Endothelial cell of umbilical vein (primary cell): ENCODE measurements around the gene CS. TPM values are rescaled to one million over a fixed set of nuclear protein-coding genes. Genes with fewer than 3 reads are reported as not detected.
A peak's percentile ranks its signal among the peaks of the same experiment; 100 is the strongest.

Experiments used
- Bru-seq: library from RNA; stranded (reverse); fragments of 400-500 nt; gene quantifications from one replicate; lab custom pipeline; 2021; lab: Mats Ljungman, UMichigan
- BruChase-seq, 2 experiments: library from RNA; stranded (reverse); fragments of 400-500 nt; gene quantifications; one replicate each; lab custom pipeline; 2021; lab: Mats Ljungman, UMichigan
- BruUV-seq: library from RNA; stranded (reverse); fragments of 400-500 nt; replicated peaks from 2 replicates; lab custom pipeline; 2021; lab: Mats Ljungman, UMichigan
- CTCF ChIA-PET: fragments of 300-600, 350-600 bp; sonication (Branson Sonifier 250); formaldehyde crosslinking; loops from one replicate; lab custom pipeline; 2021; ENCODE audit warnings: antibody characterized with exemption, inconsistent platforms; lab: Charles Lee
- POLR2A ChIA-PET: fragments of 300-600, 350-600 bp; sonication (Branson Sonifier 250); formaldehyde crosslinking; loops from one replicate; lab custom pipeline; 2021; ENCODE audit warnings: antibody characterized with exemption, inconsistent platforms; lab: Charles Lee
- DNase-seq: peaks from one replicate; pipeline ENCODE4 v3.0.0-alpha.2; 2011; ENCODE audit warnings: low read depth, low spot score
- FAIRE-seq: peaks from 2 replicates; lab custom pipeline; 2011; peaks lifted over from hg19 to GRCh38; lab: Jason Lieb, UNC
- H2AFZ ChIP-seq: 2 replicates; pipeline ENCODE4 v1.6.0; 2012; ENCODE audit warnings: low read depth, low read length, control low read depth, inconsistent platforms
- H3K27ac ChIP-seq: 2 replicates; pipeline ENCODE4 v1.5.1; 2011; ENCODE audit warnings: low read depth, mild to moderate bottlenecking, control low read depth, low read length, moderate library complexity; ENCODE audit not compliant: insufficient read depth
- H3K27me3 ChIP-seq, 2 experiments: 2 replicates each; pipeline versions ENCODE4 v1.6.0 to v1.6.1; 2011; ENCODE audit warnings: low read length in 2 of 2, mixed read lengths in 1 of 2; ENCODE audit not compliant: control insufficient read depth in 2 of 2, insufficient read depth in 2 of 2
- H3K36me3 ChIP-seq, 2 experiments: 2 replicates in 1 of 2; 3 replicates in 1 of 2; pipeline ENCODE4 v1.5.1; 2011; ENCODE audit warnings: low read length in 2 of 2, mild to moderate bottlenecking in 1 of 2, moderate library complexity in 1 of 2; ENCODE audit not compliant: control insufficient read depth in 2 of 2, insufficient read depth in 2 of 2; ENCODE audit errors: extremely low read depth in 1 of 2
- H3K4me1 ChIP-seq: 3 replicates; pipeline ENCODE4 v1.5.1; 2011; ENCODE audit warnings: mild to moderate bottlenecking, low read length; ENCODE audit not compliant: control insufficient read depth, insufficient read depth; ENCODE audit errors: extremely low read depth
- H3K4me2 ChIP-seq: 2 replicates; pipeline ENCODE4 v1.6.1; 2011; ENCODE audit warnings: low read length, control low read depth, mixed read lengths; ENCODE audit not compliant: insufficient read depth
- H3K4me3 ChIP-seq, 3 experiments: fragments of 200-600 bp in 1 of 3; sonication (generic), shearing (Covaris generic) in 1 of 3; replicated peaks in 1 of 3; 2 replicates each; pipeline ENCODE4 v1.5.1; 2011 to 2016; ENCODE audit warnings: control low read depth in 3 of 3, low read length in 3 of 3, mild to moderate bottlenecking in 2 of 3, inconsistent platforms in 1 of 3, low read depth in 1 of 3, moderate library complexity in 1 of 3; ENCODE audit not compliant: insufficient read depth in 1 of 3
- H3K79me2 ChIP-seq: 2 replicates; pipeline ENCODE4 v1.6.0; 2012; ENCODE audit warnings: low read length, inconsistent platforms; ENCODE audit not compliant: control insufficient read depth, insufficient read depth
- H3K9ac ChIP-seq: replicated peaks from 2 replicates; pipeline ENCODE3; 2011; ENCODE audit warnings: low read length, control low read depth; ENCODE audit not compliant: insufficient read depth; ENCODE audit errors: extremely low read depth
- H3K9me1 ChIP-seq: replicated peaks from 3 replicates; pipeline ENCODE4 v1.6.0; 2011; ENCODE audit warnings: mild to moderate bottlenecking, low read length; ENCODE audit not compliant: control insufficient read depth, insufficient read depth; ENCODE audit errors: extremely low read depth
- H3K9me3 ChIP-seq: replicated peaks from 2 replicates; pipeline ENCODE4 v1.5.1; 2012; ENCODE audit warnings: low read length, inconsistent platforms; ENCODE audit not compliant: control insufficient read depth, insufficient read depth
- H4K20me1 ChIP-seq: replicated peaks from 2 replicates; pipeline ENCODE3; 2011; ENCODE audit warnings: mild to moderate bottlenecking, low read length; ENCODE audit not compliant: control insufficient read depth, insufficient read depth; ENCODE audit errors: extremely low read depth
- EZH2 ChIP-seq: IDR thresholded peaks from 2 replicates; pipeline ENCODE4 v1.6.1; 2012; ENCODE audit warnings: borderline replicate concordance, low read depth, mild to moderate bottlenecking, moderate library complexity, low read length, inconsistent platforms; ENCODE audit not compliant: severe bottlenecking
- FOS ChIP-seq: IDR thresholded peaks from 2 replicates; pipeline ENCODE4 v1.6.1; 2011; ENCODE audit warnings: mild to moderate bottlenecking, low read length, moderate library complexity, borderline replicate concordance; ENCODE audit not compliant: insufficient read depth
- JUN ChIP-seq: IDR thresholded peaks from 2 replicates; pipeline ENCODE4 v1.6.1; 2011; ENCODE audit warnings: borderline replicate concordance, low read depth; ENCODE audit not compliant: insufficient read length, insufficient read depth
- MYC ChIP-seq: IDR thresholded peaks from one replicate; pipeline ENCODE4 v1.6.1; 2011; ENCODE audit warnings: mild to moderate bottlenecking, low read depth, low read length
- POLR2A ChIP-seq: IDR thresholded peaks from 2 replicates; pipeline ENCODE4 v1.6.1; 2012; ENCODE audit warnings: low read depth, mild to moderate bottlenecking, control low read depth, low read length
- POLR2AphosphoS5 ChIP-seq: IDR thresholded peaks from 2 replicates; pipeline ENCODE4 v1.6.1; 2012; ENCODE audit warnings: low read depth, mild to moderate bottlenecking, control low read depth, low read length, moderate library complexity; ENCODE audit not compliant: insufficient read depth
- dilution Hi-C: fragments of 300-500 bp; cut with MboI; formaldehyde crosslinking; loops from one replicate; pipeline ENCODE4 v1.15.0; 2019; ENCODE audit warnings: low sequenced_read_pairs; ENCODE audit not compliant: extremely low pct_ligation_motif_present
- intact Hi-C: fragments of 100-400 bp; cut with micrococcal nuclease; formaldehyde crosslinking; loops from one replicate; pipeline ENCODE4 v1.10.0; 2022
- long read RNA-seq: library from polyadenylated mRNA; stranded (forward); transcript quantifications from one replicate; pipeline ENCODE4 v2.0.0, GENCODE V29; 2021
- polyA minus RNA-seq, 3 experiments: library from RNA; depleted of rRNA, polyadenylated mRNA; stranded (reverse); fragments of >200 nt; gene quantifications; 1 replicate in 1 of 3; 2 replicates in 2 of 3; pipeline ENCODE4 v1.2.3, GENCODE V29; 2011
- polyA plus RNA-seq, 4 experiments: library from polyadenylated mRNA; depleted of rRNA in 3 of 4; stranded (reverse) in 3 of 4; unstranded in 1 of 4; fragments of >200 nt; gene quantifications; 2 replicates each; pipeline versions ENCODE4 v1.2.1 to v1.2.3, GENCODE V29; 2011 to 2012; ENCODE audit warnings: missing spikeins in 1 of 4
- total RNA-seq: library from RNA; stranded (reverse); gene quantifications from 2 replicates; pipeline ENCODE4 v1.2.3, GENCODE V29; 2021
- TF ChIP-seq, protein P1 (sequence below): IDR thresholded peaks from 2 replicates; pipeline ENCODE4 v1.6.1; 2011; ENCODE audit not compliant: insufficient read depth, insufficient read length
- TF ChIP-seq, protein P2 (sequence below), 2 donors: IDR thresholded peaks; 1 replicate in 1 of 2; 2 replicates in 1 of 2; pipeline ENCODE4 v1.5.1; 2011; ENCODE audit warnings: low read length in 2 of 2, mild to moderate bottlenecking in 2 of 2, moderate library complexity in 2 of 2, control low read depth in 1 of 2, inconsistent platforms in 1 of 2, low read depth in 1 of 2; ENCODE audit not compliant: insufficient read depth in 1 of 2; ENCODE audit errors: extremely low read depth in 1 of 2

Gene CS
- 296 and 312 TPM in 2 replicates for total RNA-seq
- polyA plus RNA-seq = 115 and 129 TPM in 2 replicates
- polyA plus RNA-seq (2011; cell fraction: cytosol; rRNA removed) = 159 and 170 TPM in 2 replicates
- polyA plus RNA-seq (2011; cell fraction: nucleus; rRNA removed) = 202 and 273 TPM in 2 replicates
- 225 and 235 TPM in 2 replicates for polyA plus RNA-seq (2012)
- polyA minus RNA-seq = 206 and 230 TPM in 2 replicates
- polyA minus RNA-seq (2011; cell fraction: cytosol; rRNA and poly(A)+ RNA removed) = 211 TPM
- polyA minus RNA-seq (2011; cell fraction: nucleus; rRNA and poly(A)+ RNA removed) = 101 and 170 TPM in 2 replicates
- percentile 90 among the genes with signal in this experiment for Bru-seq, nascent RNA
- BruChase-seq, experiment 1, labeled RNA remaining after a 6-hour chase = percentile 99 among the genes with signal in this experiment
- percentile 96 among the genes with signal in this experiment for BruChase-seq, experiment 2, labeled RNA remaining after a 2-hour chase
- long read RNA-seq, transcript CS-201 (11 exons, 2,975 nt) = major isoform, 151 of 282 reads
- long read RNA-seq, partial matches to known transcripts = 81 of 282 reads
- long read RNA-seq, other reads (novel, unspliced or antisense) = 47 of 282 reads

DNA sequence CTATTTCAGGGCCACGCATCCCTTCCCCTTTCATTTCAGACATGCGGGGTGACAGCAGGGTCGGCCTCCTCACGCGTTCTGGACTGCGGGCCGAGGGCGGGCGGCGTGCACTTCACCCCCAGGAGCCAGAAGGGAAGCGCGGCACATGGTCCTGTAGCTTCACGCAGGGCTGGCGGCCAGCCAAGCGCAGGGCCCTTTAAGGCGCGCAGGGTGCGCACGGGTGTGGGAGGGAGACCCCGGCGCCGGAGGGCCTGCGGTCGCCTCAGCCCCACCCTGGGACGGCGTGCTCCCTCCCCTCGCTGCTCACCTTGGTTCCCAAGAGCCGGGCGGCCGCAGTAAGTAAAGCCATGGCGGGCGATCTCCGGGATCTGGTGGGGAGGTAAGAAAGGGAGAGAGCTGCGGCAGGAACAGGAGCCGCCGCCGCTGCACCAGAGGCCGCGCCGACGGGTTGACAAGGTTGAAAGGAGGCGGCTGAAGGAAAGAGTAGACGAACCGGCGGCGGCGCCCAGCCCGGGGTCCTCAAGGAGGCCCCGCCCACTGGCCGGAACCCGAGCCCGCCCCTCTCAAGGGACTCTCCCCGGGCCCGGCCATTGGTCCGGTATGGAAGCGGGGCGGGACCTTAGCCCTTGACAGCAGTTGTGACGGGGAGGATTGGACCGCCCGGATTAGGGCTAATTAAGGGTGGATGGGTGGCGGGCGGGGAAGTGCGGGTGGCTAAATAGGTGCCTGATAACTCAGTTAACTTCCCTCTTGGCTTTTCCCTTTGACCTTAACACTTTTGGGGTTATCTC is at the start of gene CS:
TSS of gene CS (minus strand) at position 478 of the 791 bp plus-strand sequence. CDS start at position 349, 129 bp downstream.
- dilution Hi-C loops (no loop called here), intact Hi-C loops (loop anchor here (1.0 kb wide), 7 partner anchors 16 to 182 kb away; partner anchors contain the start of genes PAN2 and ZC3H10)
- H3K4me2 ChIP-seq = peak within 1 kb of the TSS; percentile 91
- peak; percentile 97 for FAIRE-seq
- H3K9ac ChIP-seq = peak within 1 kb of the TSS; percentile 70
- peaks cover 46% of the 10 kb centered on the region for H3K79me2 ChIP-seq
- peaks cover 26% of the 10 kb centered on the region for H3K4me1 ChIP-seq
- DNase-seq = peak; percentile 96
- TF ChIP-seq, protein P1, sequence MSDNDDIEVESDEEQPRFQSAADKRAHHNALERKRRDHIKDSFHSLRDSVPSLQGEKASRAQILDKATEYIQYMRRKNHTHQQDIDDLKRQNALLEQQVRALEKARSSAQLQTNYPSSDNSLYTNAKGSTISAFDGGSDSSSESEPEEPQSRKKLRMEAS = peak; percentile 40
- TF ChIP-seq, protein P2, sequence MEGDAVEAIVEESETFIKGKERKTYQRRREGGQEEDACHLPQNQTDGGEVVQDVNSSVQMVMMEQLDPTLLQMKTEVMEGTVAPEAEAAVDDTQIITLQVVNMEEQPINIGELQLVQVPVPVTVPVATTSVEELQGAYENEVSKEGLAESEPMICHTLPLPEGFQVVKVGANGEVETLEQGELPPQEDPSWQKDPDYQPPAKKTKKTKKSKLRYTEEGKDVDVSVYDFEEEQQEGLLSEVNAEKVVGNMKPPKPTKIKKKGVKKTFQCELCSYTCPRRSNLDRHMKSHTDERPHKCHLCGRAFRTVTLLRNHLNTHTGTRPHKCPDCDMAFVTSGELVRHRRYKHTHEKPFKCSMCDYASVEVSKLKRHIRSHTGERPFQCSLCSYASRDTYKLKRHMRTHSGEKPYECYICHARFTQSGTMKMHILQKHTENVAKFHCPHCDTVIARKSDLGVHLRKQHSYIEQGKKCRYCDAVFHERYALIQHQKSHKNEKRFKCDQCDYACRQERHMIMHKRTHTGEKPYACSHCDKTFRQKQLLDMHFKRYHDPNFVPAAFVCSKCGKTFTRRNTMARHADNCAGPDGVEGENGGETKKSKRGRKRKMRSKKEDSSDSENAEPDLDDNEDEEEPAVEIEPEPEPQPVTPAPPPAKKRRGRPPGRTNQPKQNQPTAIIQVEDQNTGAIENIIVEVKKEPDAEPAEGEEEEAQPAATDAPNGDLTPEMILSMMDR (IDR thresholded peaks at IDR 0.05; ENCODE audit: extremely low read depth in 1 of 2, insufficient read depth in 1 of 2, low read depth in 1 of 2, low read length in 2 of 2) = no peak
- TF ChIP-seq EZH2 (no peak), MYC (no peak), POLR2AphosphoS5 (peak; percentile 75), FOS (no peak), POLR2A (peak; percentile 1), JUN (no peak)
- no peaks in the 10 kb centered on the region for H3K27me3 ChIP-seq
- H2AFZ ChIP-seq = peak within 1 kb of the TSS; percentile 27
- H3K9me1 ChIP-seq = no peaks in the 10 kb centered on the region
- no TSS peak for BruUV-seq
- H4K20me1 ChIP-seq = peaks cover 2% of the 10 kb centered on the region
- H3K4me3 ChIP-seq = peak within 1 kb of the TSS; percentile 2 to 91 (median 88)
- no peaks in the 10 kb centered on the region for H3K36me3 ChIP-seq
- peak within 1 kb of the TSS; percentile 77 for H3K27ac ChIP-seq
- no peaks in the 10 kb centered on the region for H3K9me3 ChIP-seq
- CTCF ChIA-PET = interaction anchor here (0.8 to 2.2 kb wide), 2 partner anchors 13 to 17 kb away, joined by 3 to 6 read pairs; no protein-coding TSS in a partner anchor
- POLR2A ChIA-PET = interaction anchor here (1.1 kb wide), 1 partner anchor 103 kb away, joined by 3 read pairs; no protein-coding TSS in a partner anchor
